H1 (cell line): Measurements from ENCODE around the gene SLC43A3.

Experiments
- CBX5 ChIP-seq: fragments of 300-800, 300-1000 bp; sonication (generic); IDR thresholded peaks from 2 replicates; pipeline ENCODE4 v1.7.1; 2016; ENCODE audit warnings: antibody characterized with exemption, low read length, low read depth
- CTCF ChIP-seq, 3 experiments: IDR thresholded peaks; 1 replicate in 2 of 3; 2 replicates in 1 of 3; pipeline versions ENCODE4 v1.5.1 to v1.6.1; 2011; ENCODE audit warnings: low read length in 3 of 3, mild to moderate bottlenecking in 3 of 3, inconsistent platforms in 2 of 3, low read depth in 1 of 3, moderate library complexity in 1 of 3; ENCODE audit not compliant: insufficient read depth in 1 of 3; ENCODE audit errors: control extremely low read depth in 1 of 3
- POLR2A ChIP-seq, 2 experiments: IDR thresholded peaks; 1 replicate in 1 of 2; 2 replicates in 1 of 2; pipeline ENCODE4 v1.6.1; 2011; ENCODE audit warnings: low read depth in 2 of 2, low read length in 2 of 2, mild to moderate bottlenecking in 2 of 2; ENCODE audit errors: control extremely low read depth in 1 of 2
- POLR2AphosphoS5 ChIP-seq: IDR thresholded peaks from 2 replicates; pipeline ENCODE4 v1.6.1; 2011; ENCODE audit warnings: low read depth, low read length
- SAP30 ChIP-seq: fragments of 300-600 bp; sonication (generic); IDR thresholded peaks from 2 replicates; pipeline ENCODE4 v1.7.1; 2012; ENCODE audit warnings: low read length, moderate library complexity, mild to moderate bottlenecking, inconsistent platforms; ENCODE audit not compliant: insufficient read depth, insufficient replicate concordance
- SP1 ChIP-seq: IDR thresholded peaks from 2 replicates; pipeline ENCODE4 v1.6.1; 2011; ENCODE audit warnings: low read depth, low read length
- SP2 ChIP-seq: IDR thresholded peaks from 2 replicates; pipeline ENCODE4 v1.6.1; 2012; ENCODE audit warnings: mild to moderate bottlenecking, low read length, inconsistent platforms
- TBP ChIP-seq: IDR thresholded peaks from 2 replicates; pipeline ENCODE4 v1.6.1; 2011; ENCODE audit warnings: low read depth, low read length, improper control_type of control experiment
- YY1 ChIP-seq: IDR thresholded peaks from 2 replicates; pipeline ENCODE4 v1.6.1; 2011; ENCODE audit warnings: low read depth, mild to moderate bottlenecking, low read length
- ZNF274 ChIP-seq: IDR thresholded peaks from 2 replicates; pipeline ENCODE4 v1.7.0; 2012; ENCODE audit warnings: low read length, borderline replicate concordance; ENCODE audit errors: extremely low read depth

- TF ChIP-seq CBX5 (no peak), POLR2A (IDR thresholded peaks at IDR 0.05; ENCODE audit: control extremely low read depth in 1 of 2, low read depth in 2 of 2, low read length in 2 of 2) (no peak), CTCF (IDR thresholded peaks at IDR 0.05; ENCODE audit: control extremely low read depth in 1 of 3, insufficient read depth in 1 of 3, low read depth in 1 of 3, low read length in 3 of 3) (no peak), TBP (no peak), SAP30 (no peak), POLR2AphosphoS5 (no peak), SP1 (no peak), YY1 (no peak), SP2 (no peak), ZNF274 (no peak)
Measured at GRCh38 chr11:57429946-57430345, 3.0 kb upstream of the SLC43A3 start.
